RWPE1 (cell line): ENCODE data around the gene PLXDC2.
A peak's percentile ranks its signal among the peaks of the same experiment; 100 is the strongest.

Source experiments
- CTCF ChIA-PET: fragments of 350-600 bp; sonication (Branson Sonifier 250); formaldehyde crosslinking; extraction: SDS; loops from one replicate; lab custom pipeline; 2021; lab: Yijun Ruan, JAX
- POLR2A ChIA-PET: fragments of 400-600 bp; formaldehyde crosslinking; extraction: SDS; loops from one replicate; lab custom pipeline; 2020; ENCODE audit warnings: antibody characterized with exemption; ENCODE audit not compliant: low non-redundant PET; lab: Yijun Ruan, JAX
- DNase-seq: peaks from one replicate; pipeline ENCODE4 v3.0.0; 2012; ENCODE audit warnings: low spot score
- H3K27ac ChIP-seq: fragments of 450-650 bp; 2 replicates; pipeline ENCODE4 v1.5.1; 2017
- TF ChIP-seq, protein P1 (sequence below): fragments of 450-650 bp; conservative IDR thresholded peaks from 2 replicates; pipeline ENCODE4 v1.5.1; 2017; ENCODE audit warnings: low read depth, mild to moderate bottlenecking

PLXDC2 gene

DNA sequence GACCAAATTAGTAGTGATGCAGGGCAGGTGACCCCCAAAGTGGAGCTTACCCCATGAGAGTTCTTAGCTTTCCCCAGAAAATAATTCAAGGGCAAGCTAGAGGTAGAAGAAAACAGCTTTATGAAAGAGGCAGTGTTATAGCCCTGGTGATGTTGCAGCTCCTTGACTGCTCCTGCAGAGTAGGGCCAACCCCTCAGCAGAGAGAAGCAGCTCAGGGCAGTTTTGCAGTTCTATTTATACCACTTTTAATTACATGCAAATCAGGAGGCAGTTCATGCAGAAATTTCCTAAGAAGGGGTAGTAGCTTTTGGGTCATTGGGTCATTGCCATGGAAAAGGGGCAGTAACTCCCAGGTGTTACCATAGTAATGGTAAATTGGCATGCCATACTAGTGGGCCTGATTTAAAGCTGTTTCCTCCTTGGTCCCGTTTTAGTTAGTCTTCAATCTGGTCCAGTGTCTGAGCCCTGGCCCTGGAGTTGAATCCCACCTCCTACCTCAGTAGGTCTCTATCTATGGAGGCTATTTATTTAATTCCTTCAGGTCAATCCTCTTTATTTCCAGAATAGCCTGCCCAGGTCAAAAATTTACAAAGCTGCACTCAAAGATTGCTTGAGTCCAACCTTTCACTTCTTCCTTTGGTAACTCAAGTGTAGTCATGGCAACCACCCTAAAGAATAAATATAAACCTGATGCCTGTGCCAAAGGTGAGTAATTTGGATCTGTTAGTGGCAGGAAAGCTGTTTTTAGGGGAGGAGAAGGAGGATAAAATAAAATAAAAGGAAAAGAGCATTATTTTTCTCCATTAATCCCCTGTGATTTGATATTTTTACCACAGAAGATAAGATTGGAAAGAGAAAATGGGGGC, 29.5 kb downstream of the PLXDC2 start:
- TF ChIP-seq, protein P1, sequence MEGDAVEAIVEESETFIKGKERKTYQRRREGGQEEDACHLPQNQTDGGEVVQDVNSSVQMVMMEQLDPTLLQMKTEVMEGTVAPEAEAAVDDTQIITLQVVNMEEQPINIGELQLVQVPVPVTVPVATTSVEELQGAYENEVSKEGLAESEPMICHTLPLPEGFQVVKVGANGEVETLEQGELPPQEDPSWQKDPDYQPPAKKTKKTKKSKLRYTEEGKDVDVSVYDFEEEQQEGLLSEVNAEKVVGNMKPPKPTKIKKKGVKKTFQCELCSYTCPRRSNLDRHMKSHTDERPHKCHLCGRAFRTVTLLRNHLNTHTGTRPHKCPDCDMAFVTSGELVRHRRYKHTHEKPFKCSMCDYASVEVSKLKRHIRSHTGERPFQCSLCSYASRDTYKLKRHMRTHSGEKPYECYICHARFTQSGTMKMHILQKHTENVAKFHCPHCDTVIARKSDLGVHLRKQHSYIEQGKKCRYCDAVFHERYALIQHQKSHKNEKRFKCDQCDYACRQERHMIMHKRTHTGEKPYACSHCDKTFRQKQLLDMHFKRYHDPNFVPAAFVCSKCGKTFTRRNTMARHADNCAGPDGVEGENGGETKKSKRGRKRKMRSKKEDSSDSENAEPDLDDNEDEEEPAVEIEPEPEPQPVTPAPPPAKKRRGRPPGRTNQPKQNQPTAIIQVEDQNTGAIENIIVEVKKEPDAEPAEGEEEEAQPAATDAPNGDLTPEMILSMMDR, result no peak
- POLR2A ChIA-PET, result no interaction called here

DNA sequence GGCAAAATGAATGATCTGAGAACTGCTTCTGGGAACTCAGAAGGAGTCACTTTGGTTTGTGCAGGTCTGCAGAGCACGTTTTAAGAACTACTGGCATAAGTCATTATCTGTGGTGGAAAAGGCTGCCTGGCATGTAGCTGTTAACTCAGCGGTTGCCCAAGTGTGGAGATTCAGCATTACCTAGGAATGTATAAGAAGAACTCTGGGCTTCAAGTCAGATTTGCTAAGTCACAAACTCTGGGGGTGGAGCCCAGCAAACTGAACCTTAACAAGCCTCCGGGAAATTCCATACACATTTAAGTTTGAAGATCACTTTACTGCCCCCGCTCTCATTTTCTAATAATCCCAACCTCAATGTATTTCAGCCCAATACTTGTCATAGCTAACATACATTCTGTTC, 31.1 kb downstream of the PLXDC2 start:
- DNase-seq, result no peak
- TF ChIP-seq, protein P1, result no peak

More for the DNA sequence above, 29.5 kb downstream of the PLXDC2 start:
- peak; percentile 10 for DNase-seq
- CTCF ChIA-PET, result interaction anchor here (0.6 to 0.7 kb wide), 3 partner anchors 84 to 1149 kb away, joined by 3 to 5 read pairs (median 3); no protein-coding TSS in a partner anchor
- H3K27ac ChIP-seq, result no peak overlapping the region

DNA sequence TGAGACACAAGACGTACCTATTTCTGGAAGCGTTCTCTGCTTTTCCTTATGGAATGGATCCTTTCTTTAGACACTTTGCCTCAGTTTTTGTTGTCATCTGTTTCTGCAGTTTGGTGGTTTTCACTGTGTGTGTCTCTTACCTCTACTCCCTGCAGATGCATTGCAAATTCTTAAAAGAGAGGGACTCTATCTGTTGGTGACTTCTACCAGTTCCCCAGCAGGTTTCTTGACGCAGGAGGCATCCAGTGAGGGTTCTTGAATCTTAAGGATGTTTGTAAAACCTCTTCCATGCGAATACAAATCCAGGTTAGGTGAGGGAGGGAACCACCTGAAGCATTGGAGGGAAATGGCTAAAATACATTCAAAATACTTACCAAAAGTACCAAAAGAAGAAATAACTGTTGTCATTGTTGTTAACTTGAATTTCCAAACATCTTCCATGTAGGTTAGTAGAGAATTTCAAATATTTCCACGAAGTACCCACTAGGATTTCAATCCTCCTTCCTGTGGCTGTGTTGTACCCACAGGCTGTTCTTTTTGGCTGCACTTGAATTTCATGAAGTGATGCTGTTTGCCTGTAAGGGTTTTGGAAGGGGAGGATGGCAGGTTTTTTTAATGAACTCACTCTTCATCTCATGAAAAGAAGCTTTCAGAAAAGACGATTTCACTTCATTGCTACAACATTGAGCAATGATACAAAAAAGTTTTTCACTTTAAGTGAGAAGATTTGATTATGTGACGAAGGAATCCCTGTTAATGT, 32.2 kb downstream of the PLXDC2 start:
- DNase-seq, result no peak
- CTCF ChIA-PET, result interaction anchor here (0.6 kb wide), 1 partner anchor 342 kb away, joined by 3 read pairs; no protein-coding TSS in a partner anchor
- POLR2A ChIA-PET, result no interaction called here
- H3K27ac ChIP-seq, result no peak overlapping the region
- TF ChIP-seq, protein P1, result no peak

More for the DNA sequence above, 31.1 kb downstream of the PLXDC2 start:
- no peak overlapping the region for H3K27ac ChIP-seq
- CTCF ChIA-PET, result no interaction called here
- POLR2A ChIA-PET, result no interaction called here

DNA sequence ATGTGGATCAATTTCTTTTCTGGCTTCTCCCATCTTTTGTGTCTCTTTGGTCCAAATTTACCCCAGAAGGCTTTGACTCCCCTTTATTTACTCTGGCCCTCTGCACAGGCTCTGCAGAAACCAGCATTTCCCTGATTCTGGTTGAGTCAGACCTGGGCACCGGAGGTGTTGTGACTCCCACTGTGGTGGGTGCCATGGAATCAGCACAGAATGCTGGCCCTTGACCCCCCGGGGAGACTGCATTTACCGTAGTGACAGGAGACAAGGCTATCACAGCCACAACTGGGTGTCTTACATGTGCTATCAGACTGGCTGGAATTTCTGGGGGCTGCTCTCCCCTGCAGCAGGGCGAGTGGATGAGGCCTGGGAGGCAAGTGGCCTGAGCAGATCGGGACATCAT, 37.6 kb downstream of the PLXDC2 start:
- CTCF ChIA-PET, result interaction anchor here (0.6 kb wide), 1 partner anchor 155 kb away, joined by 4 read pairs; no protein-coding TSS in a partner anchor
- H3K27ac ChIP-seq, result no peak overlapping the region
- DNase-seq, result no peak
- TF ChIP-seq, protein P1, result no peak
- POLR2A ChIA-PET, result no interaction called here

DNA sequence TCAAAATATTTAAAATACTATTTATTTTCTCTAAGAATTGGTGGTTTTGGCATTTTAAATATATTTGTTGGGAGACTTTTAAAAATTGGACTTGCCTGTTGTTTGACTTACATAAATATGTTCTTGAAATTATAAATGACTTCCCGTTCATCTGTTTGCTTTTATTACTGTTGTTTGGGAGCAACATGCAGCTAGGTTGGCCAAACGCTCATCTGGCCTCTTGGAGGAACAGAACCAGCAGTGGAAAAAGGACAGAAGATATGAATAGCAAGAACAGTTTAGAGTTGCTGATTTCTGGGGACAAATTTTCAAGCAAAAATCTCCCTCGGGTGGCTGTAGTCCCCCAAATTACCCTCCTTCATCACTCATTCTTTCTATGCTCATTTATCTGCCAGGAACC, 41.6 kb downstream of the PLXDC2 start:
- no peak for DNase-seq
- TF ChIP-seq, protein P1, result no peak
- CTCF ChIA-PET, result no interaction called here
- POLR2A ChIA-PET, result no interaction called here
- H3K27ac ChIP-seq, result no peak overlapping the region

DNA sequence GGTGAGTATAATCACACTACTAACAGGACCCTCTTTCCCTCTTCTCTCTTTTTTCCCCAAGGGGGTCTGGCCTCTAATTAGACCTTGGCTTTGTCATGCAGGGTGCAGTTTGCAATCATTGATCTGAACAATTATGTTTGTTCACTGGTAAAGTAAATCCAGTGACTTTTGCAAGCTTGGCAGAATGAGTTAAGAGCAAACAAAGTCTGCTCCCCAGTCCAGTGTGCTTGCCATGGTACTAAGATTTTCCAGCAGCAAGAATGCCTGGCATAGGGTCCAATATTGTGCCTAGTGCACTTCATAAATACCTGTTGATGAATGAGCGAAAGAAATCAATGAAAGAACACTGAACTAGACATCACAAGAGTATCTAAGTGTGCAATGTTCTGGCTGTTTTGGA, 43.9 kb downstream of the PLXDC2 start:
- POLR2A ChIA-PET, result no interaction called here
- no peak for DNase-seq
- no peak overlapping the region for H3K27ac ChIP-seq
- CTCF ChIA-PET, result no interaction called here
- TF ChIP-seq, protein P1, result no peak
